Activated CD4-positive, CD25-positive, alpha-beta regulatory T cell (primary cell): ENCODE measurements around the gene TNNC1.

Source experiments
- DNase-seq, 4 experiments: peaks; one replicate each; lab custom pipeline; 2025; lab: John Stamatoyannopoulos, UW

The TNNC1 gene

GRCh38 chr3:52458031-52458760, 4.4 kb upstream of the TNNC1 start:
- DNase-seq, result no peak

- DNase-seq, result no peak
Observed at GRCh38 chr3:52456800-52457183, 3.0 kb upstream of the TNNC1 start.

- no peak for DNase-seq
Observed at GRCh38 chr3:52456169-52456799, 2.4 kb upstream of the TNNC1 start.

GRCh38 chr3:52455283-52456168, 1.7 kb upstream of the TNNC1 start, which contains the start of gene NISCH:
TSS of gene NISCH (plus strand) at chr3:52455604. CDS start at chr3:52455642, 38 bp downstream.
- DNase-seq, result peak; percentile 93 to 96 (median 96)

- DNase-seq, result no peak
Observed at GRCh38 chr3:52454938-52455282, 1.1 kb upstream of the TNNC1 start.

DNA sequence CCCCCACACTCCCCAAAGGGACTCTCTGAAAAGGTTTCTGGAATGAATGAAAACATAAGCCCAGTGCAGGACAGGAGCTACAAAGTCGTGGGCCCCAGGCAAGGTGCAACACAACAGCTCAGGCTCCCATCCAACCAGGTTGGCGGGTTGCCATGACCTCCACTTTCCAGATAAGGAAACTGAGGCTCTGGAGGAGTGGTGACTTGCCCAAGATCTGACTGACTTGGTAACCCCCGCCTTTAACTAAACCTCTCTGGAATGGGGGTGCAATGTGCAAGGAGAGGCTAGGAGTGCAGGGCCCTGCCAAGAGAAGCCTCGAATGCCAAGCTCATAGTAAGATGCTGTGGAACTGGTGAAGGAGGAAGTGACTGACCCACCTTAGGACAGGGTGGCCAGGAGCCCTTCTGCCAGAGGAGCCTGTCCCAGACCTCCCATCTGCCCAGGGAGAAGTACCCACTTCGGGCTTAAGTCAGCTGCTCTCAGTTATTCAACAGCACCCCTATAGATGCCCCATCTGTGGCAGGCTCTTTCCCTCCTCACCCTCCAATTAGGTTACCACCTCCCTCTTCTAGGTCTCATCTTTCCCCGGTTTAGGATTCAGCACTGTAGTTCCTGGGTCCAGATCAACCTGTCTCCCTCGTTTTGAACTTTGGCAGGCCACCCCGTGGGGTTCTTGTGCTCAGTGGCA, 553 bp upstream of the TNNC1 start:
- no peak for DNase-seq

DNA sequence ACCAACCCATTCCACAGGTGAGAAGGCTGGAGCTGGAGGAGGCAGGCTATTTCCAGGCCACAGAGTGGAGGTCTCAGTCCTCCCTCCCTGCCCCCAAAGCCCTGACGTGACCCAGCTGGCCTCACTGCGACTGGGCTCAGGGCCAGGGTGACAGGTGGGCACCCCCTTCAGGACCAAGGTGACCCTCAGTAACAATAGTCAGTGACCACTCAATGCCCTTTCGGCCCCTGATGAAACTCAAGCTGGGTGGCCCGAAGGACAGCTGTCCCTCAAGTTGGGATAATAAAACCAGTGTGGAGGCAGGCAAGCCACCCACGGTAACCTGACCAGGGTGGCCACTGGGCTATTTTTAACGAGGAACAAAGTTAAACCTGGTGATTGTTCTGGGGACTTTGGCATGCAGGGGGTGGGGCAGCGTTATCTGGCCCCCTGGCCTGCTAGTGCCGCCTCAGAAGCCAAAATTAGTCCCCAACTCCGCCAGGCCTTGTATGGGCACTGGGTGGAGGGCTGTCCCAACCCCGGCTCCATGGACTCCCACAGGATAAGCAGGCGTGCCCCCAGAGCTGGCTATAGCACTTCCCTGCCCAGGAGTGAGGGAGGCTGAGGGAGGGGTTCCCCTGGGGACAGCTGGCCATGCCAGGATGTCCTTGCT, 1.1 kb downstream of the TNNC1 start:
- no peak for DNase-seq

- no peak for DNase-seq
Observed at GRCh38 chr3:52452126-52452525, 1.7 kb downstream of the TNNC1 start.

- DNase-seq, result no peak
Observed at GRCh38 chr3:52451237-52452083, 2.4 kb downstream of the TNNC1 start.

DNA sequence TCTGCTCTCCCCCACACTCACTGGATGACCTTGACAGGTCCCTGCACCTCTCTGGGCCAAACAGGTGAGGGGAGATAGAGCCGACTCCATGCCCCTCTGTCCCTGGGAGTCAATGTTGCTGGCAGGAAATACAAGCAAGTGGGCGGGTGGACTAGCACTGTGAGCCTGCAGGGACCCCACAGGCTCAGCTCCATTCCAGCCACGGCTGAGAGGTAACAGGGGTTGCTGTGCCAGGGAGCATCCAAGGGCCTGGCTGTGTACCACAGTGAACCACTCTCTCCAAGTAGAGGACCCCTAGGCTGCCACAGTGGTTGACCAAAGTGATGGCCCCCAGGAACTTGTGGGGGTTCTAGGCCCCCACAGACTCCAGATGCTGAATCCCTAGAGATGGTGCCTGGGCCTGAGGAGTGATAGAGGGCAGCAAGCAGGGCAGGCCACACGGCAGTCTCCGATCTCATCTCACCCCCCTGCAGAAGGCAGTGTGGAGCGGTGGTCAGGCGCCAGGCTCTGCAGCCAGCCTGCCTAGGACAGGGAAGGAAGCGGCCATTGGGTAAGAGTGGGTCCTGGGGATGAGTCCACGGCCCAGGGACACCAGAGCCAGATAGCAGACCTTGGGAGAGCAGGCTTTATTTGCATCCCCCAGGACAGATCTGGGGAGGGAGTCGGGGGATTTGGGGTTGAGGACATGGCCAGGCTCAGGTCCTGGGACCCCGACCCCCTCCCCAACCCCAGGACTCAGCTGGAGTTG, 3.2 kb downstream of the TNNC1 start:
- no peak for DNase-seq

DNA sequence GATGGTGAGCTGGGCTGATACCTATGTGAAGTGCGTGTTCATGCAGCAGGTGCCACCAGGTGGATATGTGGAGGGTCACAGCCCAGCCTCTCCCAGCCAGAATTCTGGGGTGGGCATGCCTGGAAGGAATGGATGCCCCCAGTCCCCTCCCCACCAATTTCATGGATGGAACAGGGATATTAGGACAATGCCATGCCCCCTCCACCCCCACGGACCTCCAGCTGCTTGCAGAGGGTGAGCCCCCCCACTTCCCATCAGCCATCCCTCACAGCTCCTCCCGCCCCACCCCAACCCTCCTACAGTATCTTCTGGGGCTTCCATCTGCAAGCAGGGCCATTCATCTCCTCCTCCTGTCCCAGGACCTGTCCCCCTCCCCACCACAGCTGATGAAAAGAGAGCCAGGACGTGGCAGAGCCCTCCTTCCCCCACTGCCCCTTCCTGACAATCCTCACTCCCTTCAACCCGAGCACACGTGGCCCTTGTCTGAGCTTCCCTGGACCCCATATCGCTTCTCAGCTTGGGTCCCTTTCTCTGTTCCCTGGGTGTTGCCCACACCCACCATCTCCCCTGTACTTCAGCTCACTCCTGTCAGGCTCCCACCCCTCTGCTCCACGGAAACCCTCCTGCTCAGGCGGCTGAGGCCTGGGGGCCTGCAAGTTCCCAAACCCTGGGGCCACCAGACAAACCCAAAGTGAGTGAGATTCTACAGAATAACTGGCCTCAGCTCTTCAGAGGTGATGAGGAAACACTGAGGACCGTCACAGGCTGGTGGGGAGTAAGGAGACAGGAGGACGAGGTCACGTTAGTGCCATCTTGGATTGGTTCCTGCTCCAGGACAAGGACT, 6.1 kb downstream of the TNNC1 start:
- no peak for DNase-seq

DNA sequence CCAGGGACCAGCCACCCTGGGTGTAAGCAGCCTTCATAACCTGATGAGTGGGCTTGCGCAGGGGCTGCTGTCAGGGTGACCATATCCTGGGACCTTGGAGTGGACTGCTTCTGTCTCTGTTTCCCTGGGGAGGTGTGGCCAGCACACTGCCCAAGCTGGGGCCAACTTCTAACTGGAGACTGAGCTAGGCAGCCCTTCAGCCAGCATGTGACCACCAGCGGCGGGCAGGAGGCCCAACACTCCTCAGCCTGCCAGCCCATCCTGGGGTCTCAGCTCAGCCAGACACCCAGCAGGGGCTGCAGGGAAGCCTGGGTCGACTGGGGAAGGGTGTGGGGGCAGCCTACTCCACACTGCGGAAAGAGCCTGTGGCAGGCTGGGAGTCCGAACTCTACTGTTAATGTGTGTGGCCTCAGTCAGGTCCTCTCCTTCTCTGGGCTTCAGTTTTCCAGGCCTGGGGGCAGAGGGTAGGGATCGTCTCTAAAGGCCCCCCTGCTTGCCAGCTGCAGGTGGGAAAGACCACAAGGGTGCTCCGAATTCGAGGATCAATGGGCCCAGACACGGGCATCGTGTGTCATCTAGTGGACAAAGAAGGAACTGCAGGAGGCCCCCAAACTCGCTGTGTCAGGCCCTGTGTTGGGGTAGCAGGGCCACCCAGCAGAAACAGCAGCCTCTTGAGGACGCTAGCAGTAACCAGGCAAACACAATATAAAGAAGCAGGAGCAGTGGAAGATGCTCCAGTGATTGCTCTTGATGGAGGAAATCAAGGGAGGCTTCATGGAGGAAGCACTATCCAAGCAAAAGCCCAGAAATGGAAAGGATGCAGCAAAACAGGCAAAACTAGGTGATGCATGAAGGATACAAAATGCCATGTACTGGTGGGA, 7.0 kb downstream of the TNNC1 start:
- peak; percentile 24 to 47 (median 38) for DNase-seq

DNA sequence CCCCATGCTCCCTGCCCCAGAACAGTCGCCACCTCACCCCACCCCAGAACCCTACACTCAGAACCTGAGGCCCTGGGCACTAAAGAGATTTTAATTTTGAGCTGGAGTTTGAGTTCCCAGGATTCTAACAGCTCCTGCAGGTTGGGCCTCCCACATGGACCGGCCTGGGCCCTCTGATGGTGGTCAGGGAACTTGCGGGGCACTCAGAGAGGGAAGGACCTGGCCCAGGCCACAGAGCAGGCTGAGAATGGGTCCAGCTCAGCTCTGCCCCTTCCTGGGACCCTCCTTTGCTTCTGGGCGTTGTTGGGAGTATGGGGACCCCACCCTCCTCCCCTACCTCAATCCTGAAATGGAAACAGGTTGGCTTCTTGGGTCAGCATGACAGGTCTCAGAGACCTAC, 7.8 kb downstream of the TNNC1 start:
- no peak for DNase-seq

- peak; percentile 40 to 62 (median 53) for DNase-seq
Observed at GRCh38 chr3:52444860-52445793, 8.7 kb downstream of the TNNC1 start, which contains the start of gene SEMA3G. TSS of gene SEMA3G (minus strand) at chr3:52445103. CDS start at chr3:52445027, 76 bp downstream.

DNA sequence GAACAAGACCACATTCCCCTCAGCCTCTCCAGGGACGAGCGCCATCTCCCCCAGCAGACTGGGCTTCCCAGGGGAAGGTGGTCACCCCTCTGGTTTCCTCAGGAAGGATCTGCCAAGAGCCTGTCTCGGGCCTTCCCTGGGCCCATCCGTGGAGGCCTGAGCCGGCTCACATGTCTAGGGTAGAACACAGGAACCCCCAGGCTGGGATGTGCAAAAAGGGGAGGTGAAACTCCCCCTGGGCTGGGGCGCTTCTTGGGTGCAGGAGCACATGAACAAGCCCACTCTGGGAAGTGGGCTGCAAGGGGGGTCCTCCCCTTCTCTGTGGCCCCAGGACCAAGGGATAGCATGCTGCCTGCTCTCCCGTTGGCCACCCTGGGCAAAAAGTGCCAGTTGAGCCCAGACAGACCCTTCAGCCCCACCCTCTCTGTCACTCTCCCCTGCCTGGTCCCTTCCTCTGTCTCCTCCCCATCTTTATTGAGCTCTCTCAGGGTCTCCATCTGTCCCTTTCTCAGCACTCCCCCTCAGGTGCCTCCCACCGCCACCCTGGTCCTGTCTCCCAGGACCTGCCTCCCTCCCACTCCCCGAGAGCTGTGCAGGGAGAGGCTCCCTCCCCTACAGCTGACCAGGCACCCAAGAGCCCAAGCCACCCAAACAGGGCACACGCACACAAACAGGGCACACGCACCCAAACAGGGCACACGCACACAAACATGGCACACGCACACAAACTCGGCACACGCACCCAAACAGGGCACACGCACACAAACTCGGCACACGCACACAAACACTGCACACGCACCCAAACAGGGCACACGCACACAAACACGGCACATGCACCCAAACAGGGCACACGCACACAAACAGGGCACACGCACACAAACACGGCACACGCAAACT, 9.8 kb downstream of the TNNC1 start:
- no peak for DNase-seq

DNA sequence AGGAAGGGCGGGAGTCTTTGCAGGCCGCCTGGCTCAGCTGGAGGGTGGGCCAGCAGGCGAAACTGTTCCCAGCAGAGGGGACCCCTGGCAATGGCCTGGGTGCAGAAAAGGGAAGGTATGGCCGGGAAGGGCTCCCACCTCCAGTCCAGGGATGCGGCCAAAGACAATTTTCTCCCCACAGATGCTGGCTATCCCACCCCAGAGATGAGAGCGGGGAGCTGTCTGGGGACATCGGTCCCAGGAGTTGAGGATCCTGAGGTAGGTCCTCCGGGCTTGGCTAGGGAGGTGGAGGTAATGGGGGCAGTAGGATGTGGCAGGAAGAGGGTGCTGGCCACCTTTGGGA, 10.6 kb downstream of the TNNC1 start:
- no peak for DNase-seq
